HFFc6 (cell line): ENCODE measurements around the gene CCL3. TPM values are rescaled to one million over a fixed set of nuclear protein-coding genes. Genes with fewer than 3 reads are reported as not detected.
"Not testable (repeated sequence)": the region's sequence is repeated elsewhere in the genome, so short reads cannot be mapped to it uniquely, and the experiment has no call there.

ENCODE experiments used
- DNase-seq: peaks from one replicate; pipeline ENCODE4 v3.0.0-alpha.2; 2018
- H3K27ac Mint-ChIP-seq: 2 replicates; pipeline ENCODE4 v1.8.0; 2020; ENCODE audit warnings: mild to moderate bottlenecking, mixed read lengths
- H3K27me3 Mint-ChIP-seq: 2 replicates; pipeline ENCODE4 v1.8.0; 2021; ENCODE audit warnings: mild to moderate bottlenecking, moderate library complexity, mixed read lengths; ENCODE audit not compliant: insufficient read depth
- H3K36me3 Mint-ChIP-seq: 2 replicates; pipeline ENCODE4 v1.8.0; 2021; ENCODE audit warnings: low read depth, mixed read lengths
- H3K4me1 Mint-ChIP-seq: 2 replicates; pipeline ENCODE4 v1.8.0; 2020; ENCODE audit warnings: low read depth, mixed read lengths
- H3K4me3 Mint-ChIP-seq: 2 replicates; pipeline ENCODE4 v1.8.0; 2020; ENCODE audit warnings: mild to moderate bottlenecking, moderate library complexity, mixed read lengths
- H3K9me3 Mint-ChIP-seq: 2 replicates; pipeline ENCODE4 v1.8.0; 2020; ENCODE audit warnings: mild to moderate bottlenecking, mixed read lengths
- total RNA-seq, 6 experiments: library from RNA; stranded (reverse); fragmentation: NEBNext Ultra II Directional; extraction: Animal tissue kit (Norgen Biotek cat#: 25700); gene quantifications; 2 replicates in 1 of 6; 3 replicates in 5 of 6; pipeline ENCODE4 v1.2.3, GENCODE V29; 2021
- TF ChIP-seq, protein P1 (sequence below): fragments of 200-600 bp; sonication (generic); IDR thresholded peaks from 2 replicates; pipeline ENCODE4 v1.5.0; 2021; ENCODE audit warnings: antibody characterized with exemption, mild to moderate bottlenecking

CCL3 gene
- total RNA-seq, 6 experiments from 2014 or later: not detected

DNA sequence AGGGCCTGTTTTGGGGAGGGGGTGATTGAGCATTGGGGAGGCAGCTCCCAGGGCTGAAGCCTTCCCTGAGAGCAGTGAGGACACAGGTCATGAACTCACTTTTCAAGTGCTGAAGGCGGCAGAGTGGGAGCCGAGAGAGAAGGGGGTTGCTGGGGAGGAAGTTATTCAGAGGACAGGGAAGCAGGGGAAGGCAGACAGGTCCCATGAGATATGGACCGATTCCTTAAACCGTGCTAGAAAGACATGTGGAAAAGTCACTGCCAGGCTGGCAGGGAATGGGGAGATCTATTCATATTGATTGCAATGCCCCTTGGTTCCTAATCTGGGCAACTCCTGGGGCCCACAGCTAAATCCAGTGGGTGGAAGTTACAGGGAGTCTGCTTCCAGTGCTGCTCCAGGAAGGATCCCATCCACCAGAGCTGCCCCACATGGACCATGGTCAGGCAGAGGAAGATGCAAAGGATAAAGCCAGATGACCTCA is 14.8 kb upstream of the CCL3 start:
- Mint-ChIP-seq H3K4me3 (no peak overlapping the region), H3K36me3 (no peaks in the 10 kb centered on the region), H3K27me3 (no peaks in the 10 kb centered on the region; the same call in none of the 2 replicates), H3K27ac (no peak overlapping the region), H3K9me3 (peaks cover 28% of the 10 kb centered on the region), H3K4me1 (no peaks in the 10 kb centered on the region)
- TF ChIP-seq, protein P1, sequence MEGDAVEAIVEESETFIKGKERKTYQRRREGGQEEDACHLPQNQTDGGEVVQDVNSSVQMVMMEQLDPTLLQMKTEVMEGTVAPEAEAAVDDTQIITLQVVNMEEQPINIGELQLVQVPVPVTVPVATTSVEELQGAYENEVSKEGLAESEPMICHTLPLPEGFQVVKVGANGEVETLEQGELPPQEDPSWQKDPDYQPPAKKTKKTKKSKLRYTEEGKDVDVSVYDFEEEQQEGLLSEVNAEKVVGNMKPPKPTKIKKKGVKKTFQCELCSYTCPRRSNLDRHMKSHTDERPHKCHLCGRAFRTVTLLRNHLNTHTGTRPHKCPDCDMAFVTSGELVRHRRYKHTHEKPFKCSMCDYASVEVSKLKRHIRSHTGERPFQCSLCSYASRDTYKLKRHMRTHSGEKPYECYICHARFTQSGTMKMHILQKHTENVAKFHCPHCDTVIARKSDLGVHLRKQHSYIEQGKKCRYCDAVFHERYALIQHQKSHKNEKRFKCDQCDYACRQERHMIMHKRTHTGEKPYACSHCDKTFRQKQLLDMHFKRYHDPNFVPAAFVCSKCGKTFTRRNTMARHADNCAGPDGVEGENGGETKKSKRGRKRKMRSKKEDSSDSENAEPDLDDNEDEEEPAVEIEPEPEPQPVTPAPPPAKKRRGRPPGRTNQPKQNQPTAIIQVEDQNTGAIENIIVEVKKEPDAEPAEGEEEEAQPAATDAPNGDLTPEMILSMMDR: no peak
- DNase-seq: no peak

DNA sequence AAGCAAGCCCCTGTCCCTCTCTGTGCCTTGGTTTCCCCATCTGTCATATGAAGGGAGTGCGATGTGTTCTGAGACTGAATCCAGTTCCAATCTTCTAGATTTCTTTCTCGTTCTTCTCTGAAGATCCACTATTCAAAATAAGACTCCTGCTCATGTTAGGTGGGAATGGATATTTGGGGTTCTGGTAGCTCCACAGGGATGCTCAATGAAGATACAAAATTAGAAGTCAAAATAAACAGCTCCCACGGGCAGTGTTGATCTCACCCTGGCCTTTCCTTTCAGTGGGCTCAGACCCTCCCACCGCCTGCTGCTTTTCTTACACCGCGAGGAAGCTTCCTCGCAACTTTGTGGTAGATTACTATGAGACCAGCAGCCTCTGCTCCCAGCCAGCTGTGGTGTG is 14.3 kb upstream of the CCL3 start:
- H3K9me3 Mint-ChIP-seq: peaks cover 31% of the 10 kb centered on the region

DNA sequence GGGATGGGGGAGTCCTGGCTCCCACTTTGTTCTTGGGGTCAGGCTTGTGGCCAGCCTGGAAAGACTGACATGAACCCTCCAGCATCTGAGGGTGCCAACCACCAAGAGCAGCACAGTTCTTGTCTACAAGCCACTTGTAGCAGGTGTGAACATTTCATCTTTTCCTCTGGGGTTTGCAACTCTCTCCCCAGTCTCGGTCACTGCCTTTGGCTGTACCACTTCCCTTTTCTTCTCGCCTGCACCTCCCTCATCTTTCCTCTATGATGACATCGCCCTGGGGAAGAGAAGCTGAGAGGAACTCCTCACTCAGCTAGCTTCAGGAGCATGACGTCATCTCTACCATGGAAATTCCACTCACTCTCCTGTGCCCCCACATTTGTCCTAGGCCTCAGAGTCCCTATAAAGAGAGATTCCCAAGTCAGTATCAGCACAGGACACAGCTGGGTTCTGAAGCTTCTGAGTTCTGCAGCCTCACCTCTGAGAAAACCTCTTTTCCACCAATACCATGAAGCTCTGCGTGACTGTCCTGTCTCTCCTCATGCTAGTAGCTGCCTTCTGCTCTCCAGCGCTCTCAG is 13.5 kb upstream of the CCL3 start, which contains the start of gene CCL4:
CCL4 (plus strand) TSS at position 427 of the 575 bp plus-strand sequence; CDS start at position 506, 79 bp downstream.
- not testable (repeated sequence) for H3K27ac Mint-ChIP-seq, DNase-seq, H3K36me3 Mint-ChIP-seq, H3K27me3 Mint-ChIP-seq, H3K4me3 Mint-ChIP-seq, H3K4me1 Mint-ChIP-seq
- peaks cover 39% of the 10 kb centered on the region for H3K9me3 Mint-ChIP-seq

More for the DNA sequence above, 14.3 kb upstream of the CCL3 start:
- DNase-seq, H3K4me1 Mint-ChIP-seq, H3K4me3 Mint-ChIP-seq, H3K36me3 Mint-ChIP-seq, H3K27me3 Mint-ChIP-seq, H3K27ac Mint-ChIP-seq: not testable (repeated sequence)

DNA sequence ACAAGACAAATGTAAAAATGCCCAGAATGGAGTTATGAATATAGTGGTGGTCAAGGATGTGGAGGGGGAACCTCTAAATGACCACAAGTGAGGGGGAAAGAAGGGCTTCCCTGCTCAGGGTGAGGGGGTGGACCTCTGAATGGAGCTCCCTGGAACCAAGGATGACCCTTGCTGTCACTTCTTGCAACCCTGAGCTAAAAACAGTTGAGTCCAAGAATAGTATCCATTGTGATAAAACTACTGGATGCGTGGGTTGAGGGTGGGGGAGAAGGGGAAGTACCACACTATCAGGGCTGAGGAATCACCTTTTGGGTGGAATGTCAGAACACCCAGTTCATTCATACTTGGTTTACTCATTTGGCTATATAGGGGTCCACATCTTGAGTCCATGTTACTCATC is 9.1 kb upstream of the CCL3 start:
- H3K9me3 Mint-ChIP-seq: peaks cover 47% of the 10 kb centered on the region
- H3K4me3 Mint-ChIP-seq, DNase-seq, H3K27ac Mint-ChIP-seq, H3K4me1 Mint-ChIP-seq, H3K36me3 Mint-ChIP-seq, H3K27me3 Mint-ChIP-seq: not testable (repeated sequence)

DNA sequence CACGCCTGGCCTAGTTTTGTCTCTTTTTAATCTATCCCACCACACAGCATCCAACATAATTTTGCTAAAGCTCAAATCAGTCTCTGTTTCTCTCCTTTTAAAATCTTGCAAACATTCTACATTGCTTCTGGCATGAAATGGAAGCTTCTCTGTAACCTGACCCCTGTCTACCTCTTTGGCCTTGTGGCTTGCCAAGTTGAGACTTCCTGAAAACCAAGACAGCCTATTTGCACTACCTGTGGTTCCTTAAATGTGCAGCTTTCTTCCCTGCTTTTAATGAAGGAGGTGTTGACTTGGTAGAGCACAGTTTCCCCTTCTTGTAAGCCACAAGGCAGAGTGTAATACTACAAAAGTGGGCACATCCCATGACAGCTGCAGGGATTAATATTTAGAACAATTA is 6.0 kb upstream of the CCL3 start:
- H3K9me3 Mint-ChIP-seq: peaks cover 52% of the 10 kb centered on the region
- no peak overlapping the region for H3K27ac Mint-ChIP-seq
- no peak for DNase-seq
- no peaks in the 10 kb centered on the region for H3K36me3 Mint-ChIP-seq
- no peaks in the 10 kb centered on the region for H3K27me3 Mint-ChIP-seq
- H3K4me1 Mint-ChIP-seq: no peaks in the 10 kb centered on the region
- TF ChIP-seq, protein P1: no peak
- no peak overlapping the region for H3K4me3 Mint-ChIP-seq

DNA sequence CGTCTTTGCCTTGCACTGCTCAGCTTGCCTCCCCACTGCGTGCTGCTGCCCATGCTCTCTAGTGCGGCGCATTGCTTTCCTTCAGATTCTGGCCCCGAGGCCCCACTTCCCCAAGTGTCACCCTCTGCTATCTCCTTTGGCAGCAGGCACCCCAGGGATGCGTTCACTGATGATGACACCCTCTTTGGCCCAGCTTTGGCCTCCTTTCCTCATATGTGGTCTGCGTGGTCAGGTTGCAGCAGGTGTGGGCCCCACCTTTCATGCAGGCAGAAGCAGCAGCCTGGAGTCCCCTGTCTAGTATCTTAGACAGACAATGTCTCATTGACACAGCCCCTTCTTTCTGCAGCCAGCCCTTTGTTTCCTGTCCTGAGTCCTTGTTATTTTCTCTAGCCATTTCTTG is 4.8 kb upstream of the CCL3 start:
- H3K27me3 Mint-ChIP-seq: no peaks in the 10 kb centered on the region

DNA sequence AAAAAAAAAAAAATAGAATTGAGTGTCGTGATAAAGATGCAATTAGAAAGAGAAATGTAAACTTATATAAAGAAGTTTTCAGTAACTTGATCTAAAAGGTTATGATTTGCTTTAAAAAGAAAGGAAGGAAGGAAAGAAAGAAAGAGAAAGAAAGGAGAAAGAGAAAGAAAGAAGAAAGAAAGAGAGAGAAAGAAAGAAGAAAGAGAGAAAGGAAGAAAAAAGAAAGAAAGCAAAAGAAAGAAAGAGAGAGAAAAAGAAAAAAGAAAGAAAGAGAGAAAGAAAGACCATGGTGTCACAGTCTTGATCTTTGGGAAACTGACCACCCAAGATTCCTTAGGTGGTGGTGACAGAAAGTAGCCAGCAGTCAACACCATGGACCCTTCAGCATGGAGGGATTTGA is 4.3 kb upstream of the CCL3 start:
- no peak for DNase-seq
- H3K36me3 Mint-ChIP-seq: no peaks in the 10 kb centered on the region
- no peaks in the 10 kb centered on the region for H3K27me3 Mint-ChIP-seq
- peaks cover 49% of the 10 kb centered on the region for H3K9me3 Mint-ChIP-seq
- no peak overlapping the region for H3K27ac Mint-ChIP-seq
- TF ChIP-seq, protein P1: no peak
- H3K4me1 Mint-ChIP-seq: no peaks in the 10 kb centered on the region
- H3K4me3 Mint-ChIP-seq: no peak overlapping the region

More for the DNA sequence above, 4.8 kb upstream of the CCL3 start:
- Mint-ChIP-seq H3K4me3 (no peak overlapping the region), H3K27ac (no peak overlapping the region), H3K4me1 (no peaks in the 10 kb centered on the region), H3K9me3 (peaks cover 51% of the 10 kb centered on the region), H3K36me3 (no peaks in the 10 kb centered on the region)
- TF ChIP-seq, protein P1: no peak
- DNase-seq: no peak

DNA sequence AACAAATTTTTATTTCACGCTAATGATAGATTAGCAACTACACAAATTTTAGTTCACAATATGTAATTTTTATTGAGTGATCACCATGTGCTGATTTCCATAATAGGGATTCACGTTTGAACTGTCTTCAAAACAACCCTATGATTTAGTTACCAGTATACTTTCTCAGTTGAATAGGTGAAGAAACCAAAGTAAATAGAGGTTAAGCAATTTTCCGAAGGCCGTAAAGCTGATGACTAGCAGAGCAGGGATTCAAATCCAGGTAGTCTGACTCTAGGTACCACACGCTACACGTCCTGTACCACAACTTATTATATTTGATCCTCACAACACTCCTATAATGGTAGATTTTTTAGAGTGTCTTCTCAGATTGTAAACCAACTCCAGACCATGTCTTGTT is 2.8 kb upstream of the CCL3 start:
- DNase-seq, H3K36me3 Mint-ChIP-seq, H3K4me1 Mint-ChIP-seq, H3K27me3 Mint-ChIP-seq, H3K4me3 Mint-ChIP-seq, H3K27ac Mint-ChIP-seq: not testable (repeated sequence)
- peaks cover 43% of the 10 kb centered on the region for H3K9me3 Mint-ChIP-seq
